Ectodermal cell (in vitro differentiated cells): ENCODE data around the gene AIG1.
"Not testable (repeated sequence)": the region's sequence is repeated elsewhere in the genome, so short reads cannot be mapped to it uniquely, and the experiment has no call there.

Experiments used
- H3K27ac ChIP-seq: 2 replicates; pipeline ENCODE4 v1.7.0; 2013; ENCODE audit warnings: mild to moderate bottlenecking, low read depth, low read length; ENCODE audit not compliant: insufficient read depth, poor library complexity, severe bottlenecking
- H3K27me3 ChIP-seq: 2 replicates; pipeline ENCODE4 v1.7.0; 2013; ENCODE audit warnings: mild to moderate bottlenecking, low read length; ENCODE audit not compliant: insufficient read depth, control insufficient read depth, poor library complexity, severe bottlenecking
- H3K36me3 ChIP-seq: one replicate; pipeline ENCODE4 v1.7.0; 2013; ENCODE audit warnings: low read length; ENCODE audit not compliant: control insufficient read depth, insufficient read depth
- H3K4me1 ChIP-seq: one replicate; pipeline ENCODE4 v1.7.0; 2013; ENCODE audit warnings: low read length; ENCODE audit not compliant: control insufficient read depth, insufficient read depth
- H3K4me3 ChIP-seq: 2 replicates; pipeline ENCODE4 v1.7.0; 2013; ENCODE audit warnings: low read depth, low read length, control low read depth; ENCODE audit not compliant: insufficient read depth
- H3K9me3 ChIP-seq: 2 replicates; pipeline ENCODE4 v1.7.0; 2013; ENCODE audit warnings: mild to moderate bottlenecking, low read length, moderate library complexity; ENCODE audit not compliant: control insufficient read depth
- WGBS, 2 experiments: methylation state at CpG; one replicate each; pipeline ENCODE4 v1.1.7; 2013; ENCODE audit warnings: missing lambda C conversion rate in 2 of 2; 5-methylcytosine and 5-hydroxymethylcytosine counted together

Gene AIG1

DNA sequence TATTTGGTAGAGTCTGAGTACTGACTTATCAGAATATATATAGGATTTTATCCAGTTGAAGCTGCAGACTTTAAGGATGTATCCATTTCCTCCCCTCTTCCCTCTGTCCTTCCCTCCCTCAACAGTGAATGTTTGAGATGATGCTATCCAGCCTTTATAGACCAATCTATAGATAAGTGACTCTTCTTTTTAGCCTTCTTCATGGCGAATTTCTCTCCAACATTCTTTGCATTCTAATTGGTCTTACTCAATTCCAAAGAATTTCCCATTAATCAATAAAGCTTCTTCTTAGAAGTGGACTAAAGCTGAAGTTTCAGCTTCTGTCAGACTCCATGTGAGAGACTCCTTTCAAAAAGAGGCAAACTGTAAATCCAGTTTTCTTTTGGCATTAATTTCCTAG lies 99.3 kb downstream of the AIG1 start:
- WGBS, 2 experiments, result 72 to 74% methylated on average over 1 of the region's 1 CpG
- Histone ChIP-seq H3K27ac (no peak overlapping the region), H3K9me3 (no peaks in the 10 kb centered on the region), H3K4me3 (no peak overlapping the region), H3K4me1 (no peaks in the 10 kb centered on the region), H3K36me3 (no peaks in the 10 kb centered on the region), H3K27me3 (no peaks in the 10 kb centered on the region)

DNA sequence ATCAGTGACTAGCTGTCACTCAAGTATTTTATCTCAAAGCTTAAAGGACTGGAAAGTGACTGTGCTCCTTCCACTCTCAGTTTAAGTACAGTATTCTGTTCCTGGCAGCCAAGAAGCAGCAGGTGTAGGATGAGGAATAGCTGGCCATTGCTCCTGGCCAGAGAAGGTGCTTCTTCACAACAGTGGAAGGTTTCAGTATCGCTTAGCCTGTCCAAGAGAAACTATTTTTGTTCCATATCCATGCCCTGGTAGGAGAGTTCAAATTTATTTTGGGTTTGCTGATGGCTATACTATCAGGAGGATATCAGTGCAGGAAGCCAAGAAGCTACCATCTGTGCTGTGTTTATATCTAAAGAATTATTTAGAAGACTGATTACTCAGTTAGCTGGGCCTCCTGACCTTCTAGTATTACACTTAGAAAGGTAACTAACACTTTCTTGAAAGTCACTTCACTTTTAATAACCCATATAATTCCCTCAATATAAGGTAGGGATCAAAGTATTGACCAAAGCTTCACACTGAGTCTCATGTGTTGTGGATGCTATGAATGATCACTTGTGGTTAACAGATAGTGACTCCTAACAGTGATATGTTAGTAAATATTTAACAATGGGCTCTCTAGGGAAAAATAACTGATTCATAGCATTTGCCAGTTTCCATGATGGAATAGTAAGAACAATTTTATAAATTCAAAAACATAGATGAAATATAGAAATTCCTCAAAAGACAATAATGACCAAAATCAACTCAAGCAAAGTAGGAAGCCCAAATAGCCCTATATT lies 99.9 kb downstream of the AIG1 start:
- no peak overlapping the region for H3K4me3 ChIP-seq
- no peaks in the 10 kb centered on the region for H3K27me3 ChIP-seq
- H3K36me3 ChIP-seq, result no peaks in the 10 kb centered on the region
- no peak overlapping the region for H3K27ac ChIP-seq
- H3K9me3 ChIP-seq, result no peaks in the 10 kb centered on the region
- WGBS, 2 experiments, result 90 to 97% methylated on average over 1 of the region's 1 CpG
- H3K4me1 ChIP-seq, result no peaks in the 10 kb centered on the region

DNA sequence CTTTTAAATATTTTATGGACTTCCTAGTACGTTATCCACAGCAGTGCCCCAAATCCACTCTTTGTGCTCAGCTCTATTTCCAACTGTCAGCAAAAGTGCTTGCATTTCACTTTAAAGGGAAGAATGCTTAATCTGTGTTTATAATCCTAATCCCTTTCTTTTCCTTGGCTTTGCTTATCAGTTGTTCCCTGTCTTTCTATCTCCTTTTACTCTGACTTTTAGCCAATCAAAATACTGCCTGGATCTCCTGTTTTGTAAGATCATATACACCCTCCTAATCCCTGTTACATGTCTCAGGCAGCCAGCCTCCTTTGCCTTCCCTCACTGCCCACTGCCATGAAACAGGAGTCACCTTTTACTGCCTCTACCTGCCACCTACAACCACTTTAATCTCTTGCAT lies 102.9 kb downstream of the AIG1 start:
- Histone ChIP-seq H3K27ac (no peak overlapping the region), H3K36me3 (no peaks in the 10 kb centered on the region), H3K4me1 (no peaks in the 10 kb centered on the region), H3K27me3 (no peaks in the 10 kb centered on the region), H3K4me3 (no peak overlapping the region), H3K9me3 (no peaks in the 10 kb centered on the region)
- 47 to 50% methylated on average over 1 of the region's 1 CpG for WGBS, 2 experiments

DNA sequence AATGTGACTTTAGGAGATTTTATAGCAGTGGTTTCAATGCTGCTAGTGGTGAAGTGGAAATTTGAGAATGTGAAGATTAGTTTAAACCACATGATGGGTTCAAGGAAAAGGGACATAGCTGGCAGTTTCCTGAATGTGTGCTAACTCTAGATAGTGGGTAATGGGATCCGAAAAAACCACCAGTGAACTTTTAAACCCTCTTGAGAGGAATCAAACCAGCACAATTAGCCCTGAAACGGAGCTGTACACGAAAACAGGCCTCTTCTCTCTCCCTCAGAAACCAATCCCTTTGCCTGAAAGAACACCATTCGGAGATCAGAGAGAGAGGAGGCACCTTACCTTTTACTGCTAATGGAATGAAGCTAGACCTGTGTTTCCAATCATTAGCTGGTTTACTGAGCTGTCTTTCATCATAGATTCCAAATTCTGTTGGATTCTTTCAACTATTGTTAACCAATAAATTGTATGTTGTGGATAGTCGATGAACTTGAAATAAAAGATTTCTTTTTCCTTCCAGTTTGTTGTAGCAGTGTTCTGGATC lies 103.9 kb downstream of the AIG1 start:
- 90 to 95% methylated on average over 5 of the region's 5 CpGs for WGBS, 2 experiments
- no peak overlapping the region for H3K4me3 ChIP-seq
- H3K27ac ChIP-seq, result no peak overlapping the region
- H3K36me3 ChIP-seq, result no peaks in the 10 kb centered on the region
- H3K27me3 ChIP-seq, result no peaks in the 10 kb centered on the region
- no peaks in the 10 kb centered on the region for H3K9me3 ChIP-seq
- no peaks in the 10 kb centered on the region for H3K4me1 ChIP-seq

DNA sequence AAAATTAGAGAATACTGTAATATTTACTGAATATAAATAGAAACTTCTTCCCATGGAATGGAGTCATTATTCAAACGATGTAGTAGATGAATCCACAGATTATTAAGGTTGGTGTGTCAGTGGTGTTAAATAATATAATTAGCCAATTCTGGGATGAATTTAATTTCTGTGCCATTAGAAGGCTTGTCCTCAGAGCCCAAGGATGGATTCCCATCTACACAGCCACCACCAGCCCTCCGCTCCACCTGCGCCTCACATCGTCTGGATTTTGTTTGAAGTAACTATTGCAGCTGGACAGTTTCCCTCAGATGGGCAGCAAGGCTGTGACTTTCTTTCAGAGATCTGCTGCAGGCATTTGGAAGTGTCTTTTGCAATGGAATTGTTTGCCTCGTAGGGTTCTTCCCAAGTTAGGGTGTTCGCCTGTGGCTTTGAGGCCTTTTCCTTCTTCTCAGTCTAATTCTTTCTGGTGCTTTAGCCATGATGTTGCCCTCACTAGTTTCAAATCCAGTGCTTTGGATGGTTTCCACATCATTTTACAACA lies 104.7 kb downstream of the AIG1 start:
- Histone ChIP-seq H3K4me1 (no peaks in the 10 kb centered on the region), H3K36me3 (no peaks in the 10 kb centered on the region), H3K27me3 (no peaks in the 10 kb centered on the region), H3K9me3 (no peaks in the 10 kb centered on the region), H3K4me3 (no peak overlapping the region), H3K27ac (no peak overlapping the region)
- WGBS, 2 experiments, result 97 to 98% methylated on average over 6 of the region's 6 CpGs

DNA sequence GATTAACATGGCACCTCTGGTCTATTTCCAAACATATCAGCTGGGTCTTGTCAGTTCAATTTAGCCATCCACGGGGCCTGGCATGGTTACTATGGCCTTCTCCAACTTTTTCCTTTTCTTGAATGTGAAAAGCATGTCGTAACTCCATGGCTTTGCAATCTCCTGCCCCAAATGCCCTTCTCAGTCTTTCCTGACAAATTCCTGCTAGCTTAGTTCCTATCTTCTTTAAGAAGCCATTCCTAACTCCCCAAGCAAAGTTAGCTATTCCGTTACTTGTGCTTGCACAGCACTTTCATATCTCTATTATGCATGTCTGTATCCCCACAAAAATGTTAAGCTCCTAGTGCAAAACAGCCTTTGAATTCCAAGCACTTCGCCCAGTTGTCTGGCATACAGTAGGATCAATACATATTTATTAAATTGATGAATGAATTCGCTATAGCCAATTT lies 105.6 kb downstream of the AIG1 start:
- WGBS, 2 experiments, result 91 to 93% methylated on average over 5 of the region's 5 CpGs
- no peaks in the 10 kb centered on the region for H3K4me1 ChIP-seq
- no peak overlapping the region for H3K4me3 ChIP-seq
- no peaks in the 10 kb centered on the region for H3K9me3 ChIP-seq
- no peaks in the 10 kb centered on the region for H3K36me3 ChIP-seq
- H3K27ac ChIP-seq, result no peak overlapping the region
- H3K27me3 ChIP-seq, result no peaks in the 10 kb centered on the region

DNA sequence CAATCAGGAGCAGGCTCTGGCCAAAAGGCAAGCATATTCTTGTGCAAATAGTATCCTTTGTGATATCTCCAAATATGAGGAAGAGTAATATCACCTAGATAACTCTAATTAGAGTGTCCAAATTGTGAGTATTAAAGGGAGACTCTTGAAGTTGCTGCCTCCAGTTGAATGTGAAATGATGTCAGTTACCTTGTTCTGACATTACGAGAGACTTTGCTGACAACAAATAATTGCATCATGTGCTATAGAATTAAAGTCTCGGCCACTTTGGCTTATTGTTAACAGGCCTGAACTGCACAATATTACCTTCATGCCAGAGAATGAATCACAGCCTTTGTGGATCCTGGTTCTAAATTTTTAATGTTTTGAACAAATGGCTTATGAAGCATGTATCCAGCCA lies 106.5 kb downstream of the AIG1 start:
- no peak overlapping the region for H3K27ac ChIP-seq
- no peaks in the 10 kb centered on the region for H3K9me3 ChIP-seq
- no peaks in the 10 kb centered on the region for H3K4me1 ChIP-seq
- no peak overlapping the region for H3K4me3 ChIP-seq
- no peaks in the 10 kb centered on the region for H3K36me3 ChIP-seq
- 96 to 98% methylated on average over 2 of the region's 2 CpGs for WGBS, 2 experiments
- no peaks in the 10 kb centered on the region for H3K27me3 ChIP-seq

DNA sequence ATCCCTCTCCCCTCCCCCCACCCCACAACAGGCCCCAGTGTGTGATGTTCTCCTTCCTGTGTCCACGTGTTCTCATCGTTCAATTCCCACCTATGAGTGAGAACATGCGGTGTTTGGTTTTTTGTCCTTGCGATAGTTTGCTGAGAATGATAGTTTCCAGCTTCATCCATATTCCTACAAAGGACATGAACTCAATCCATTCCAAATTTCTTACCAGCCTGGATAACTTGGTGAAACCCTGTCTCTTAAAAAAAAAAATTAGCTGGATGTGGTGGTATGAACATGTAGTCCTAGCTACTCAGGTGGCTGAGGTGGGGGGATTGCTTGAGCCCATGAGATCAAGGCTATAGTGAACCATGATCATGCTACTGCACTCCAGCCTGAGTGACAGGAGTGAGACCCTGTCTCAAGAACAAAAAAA lies 107.7 kb downstream of the AIG1 start:
- H3K4me1 ChIP-seq, result not testable (repeated sequence)
- 86 to 100% methylated on average over 3 to 4 of the region's 4 CpGs for WGBS, 2 experiments

DNA sequence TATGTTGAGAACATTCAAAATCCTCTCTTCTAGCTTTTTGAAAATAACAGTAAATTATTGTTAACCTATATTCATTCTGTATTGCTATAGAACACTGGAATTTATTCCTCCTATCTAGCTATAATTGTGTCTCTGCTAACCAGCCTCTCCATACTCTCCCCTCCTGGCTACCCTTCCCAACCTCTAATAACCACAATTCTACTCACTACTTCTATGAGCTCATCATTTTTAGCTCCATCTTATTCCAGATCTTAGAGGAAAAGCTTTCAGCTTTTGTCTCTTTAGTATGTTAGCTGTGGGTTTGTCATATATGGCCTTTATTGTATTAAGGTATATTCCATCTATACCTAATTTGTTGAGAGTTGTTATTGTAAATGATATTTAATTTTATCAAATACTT lies 108.8 kb downstream of the AIG1 start:
- Histone ChIP-seq H3K9me3 (no peaks in the 10 kb centered on the region), H3K4me1 (no peaks in the 10 kb centered on the region), H3K27me3 (no peaks in the 10 kb centered on the region), H3K4me3 (no peak overlapping the region), H3K27ac (no peak overlapping the region), H3K36me3 (no peaks in the 10 kb centered on the region)

More for the DNA sequence above, 107.7 kb downstream of the AIG1 start:
- not testable (repeated sequence) for H3K27ac ChIP-seq, H3K27me3 ChIP-seq, H3K36me3 ChIP-seq, H3K4me3 ChIP-seq, H3K9me3 ChIP-seq

DNA sequence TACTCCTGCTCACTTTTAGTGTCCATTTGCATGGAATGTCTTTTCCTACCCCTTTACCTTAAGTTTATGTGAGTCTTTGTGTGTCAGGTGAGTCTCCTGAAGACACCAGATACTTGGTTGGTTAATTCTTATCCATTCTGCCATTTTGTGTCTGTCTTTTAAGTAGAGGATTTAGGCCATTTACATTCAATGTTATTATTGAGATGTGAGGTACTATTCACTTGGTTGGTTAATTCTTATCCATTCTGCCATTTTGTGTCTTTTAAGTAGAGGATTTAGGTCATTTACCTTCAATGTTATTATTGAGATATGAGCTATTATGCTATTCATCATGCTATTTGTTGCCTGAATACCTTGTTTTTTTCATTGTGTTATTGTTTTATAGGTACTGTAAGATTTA lies 113.8 kb downstream of the AIG1 start:
- H3K4me3 ChIP-seq, result no peak overlapping the region
- no peaks in the 10 kb centered on the region for H3K27me3 ChIP-seq
- no peaks in the 10 kb centered on the region for H3K36me3 ChIP-seq
- H3K9me3 ChIP-seq, result no peaks in the 10 kb centered on the region
- no peak overlapping the region for H3K27ac ChIP-seq
- no peaks in the 10 kb centered on the region for H3K4me1 ChIP-seq
